ENCODE measurements around the gene UNK. TPM values are rescaled to one million over a fixed set of nuclear protein-coding genes. Genes with fewer than 3 reads are reported as not detected.
A peak's percentile ranks its signal among the peaks of the same experiment; 100 is the strongest.

Gene UNK
- total and polyA plus RNA-seq, 2 of the 13 experiments (the other 11 are each of a cell fraction or from before 2014, with no cell fraction given) = 31.6 to 33.0 TPM

DNA sequence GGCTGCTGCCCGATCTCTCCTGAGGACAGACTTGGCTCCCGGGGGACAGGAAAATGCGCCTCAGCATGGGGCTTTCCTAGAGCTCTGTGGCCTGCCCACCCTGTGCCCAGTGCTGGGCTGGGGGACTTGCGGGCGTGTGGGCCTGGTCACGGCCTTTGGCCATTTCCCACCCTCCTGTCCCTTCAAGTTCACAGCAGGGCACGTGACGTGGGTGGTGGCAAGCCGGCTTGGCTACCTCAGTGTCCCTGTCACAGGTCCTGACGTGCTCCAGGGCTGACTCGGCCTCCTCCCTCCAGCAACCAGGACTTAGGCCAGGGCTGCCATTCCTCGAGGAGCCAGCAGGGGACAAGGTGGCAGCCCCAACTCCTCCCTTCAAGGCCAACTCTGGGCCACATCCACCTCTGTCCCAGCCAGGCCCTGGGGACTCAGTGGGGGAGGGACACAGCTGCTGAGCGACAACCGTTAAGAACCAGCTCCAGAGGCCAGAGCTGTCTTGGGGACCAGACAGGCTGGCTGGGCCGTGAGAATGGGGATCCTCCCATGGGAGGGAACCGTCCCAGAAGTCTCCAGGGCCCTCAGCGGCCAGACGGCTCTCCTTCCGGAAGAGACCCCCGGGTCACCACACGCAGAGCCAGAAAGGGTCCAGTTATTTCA is 60.6 kb downstream of the UNK start (continued):
- TF ChIP-seq, protein P1, sequence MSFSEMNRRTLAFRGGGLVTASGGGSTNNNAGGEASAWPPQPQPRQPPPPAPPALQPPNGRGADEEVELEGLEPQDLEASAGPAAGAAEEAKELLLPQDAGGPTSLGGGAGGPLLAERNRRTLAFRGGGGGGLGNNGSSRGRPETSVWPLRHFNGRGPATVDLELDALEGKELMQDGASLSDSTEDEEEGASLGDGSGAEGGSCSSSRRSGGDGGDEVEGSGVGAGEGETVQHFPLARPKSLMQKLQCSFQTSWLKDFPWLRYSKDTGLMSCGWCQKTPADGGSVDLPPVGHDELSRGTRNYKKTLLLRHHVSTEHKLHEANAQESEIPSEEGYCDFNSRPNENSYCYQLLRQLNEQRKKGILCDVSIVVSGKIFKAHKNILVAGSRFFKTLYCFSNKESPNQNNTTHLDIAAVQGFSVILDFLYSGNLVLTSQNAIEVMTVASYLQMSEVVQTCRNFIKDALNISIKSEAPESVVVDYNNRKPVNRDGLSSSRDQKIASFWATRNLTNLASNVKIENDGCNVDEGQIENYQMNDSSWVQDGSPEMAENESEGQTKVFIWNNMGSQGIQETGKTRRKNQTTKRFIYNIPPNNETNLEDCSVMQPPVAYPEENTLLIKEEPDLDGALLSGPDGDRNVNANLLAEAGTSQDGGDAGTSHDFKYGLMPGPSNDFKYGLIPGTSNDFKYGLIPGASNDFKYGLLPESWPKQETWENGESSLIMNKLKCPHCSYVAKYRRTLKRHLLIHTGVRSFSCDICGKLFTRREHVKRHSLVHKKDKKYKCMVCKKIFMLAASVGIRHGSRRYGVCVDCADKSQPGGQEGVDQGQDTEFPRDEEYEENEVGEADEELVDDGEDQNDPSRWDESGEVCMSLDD (CRISPR knock-in tag; IDR thresholded peaks at IDR 0.05; ENCODE audit: borderline replicate concordance) = no peak
- TF ChIP-seq PCBP2 (optimal IDR thresholded peaks at IDR 0.05; ENCODE audit: low read depth, low read length, poor library complexity, severe bottlenecking) (no peak), NR2C2 (CRISPR knock-in tag; IDR thresholded peaks at IDR 0.05; ENCODE audit: borderline replicate concordance) (no peak), LCORL (IDR thresholded peaks at IDR 0.05) (no peak), LCORL (CRISPR knock-in tag; IDR thresholded peaks at IDR 0.05) (peak; percentile 86), TARDBP (CRISPR knock-in tag; IDR thresholded peaks at IDR 0.05) (no peak), HNRNPL (IDR thresholded peaks at IDR 0.05; ENCODE audit: low read depth, low read length) (peak; percentile 94), RELA (CRISPR knock-in tag; IDR thresholded peaks at IDR 0.05) (0 out of 2 replicates have a peak, but pooled peaks have one; percentile 32), GATAD2A (CRISPR knock-in tag; IDR thresholded peaks at IDR 0.05) (peak; percentile 78), EP300 (IDR thresholded peaks at IDR 0.05; ENCODE audit: low read depth in 2 of 2, low read length in 2 of 2) (peak in 1 of 2 experiments; percentile 31; a peak in 1 of 4 replicates), EP300 (CRISPR knock-in tag; IDR thresholded peaks at IDR 0.05; ENCODE audit: borderline replicate concordance) (0 out of 2 replicates have a peak, but pooled peaks have one; percentile 36), HNRNPK (IDR thresholded peaks at IDR 0.05; ENCODE audit: low read depth, low read length, poor library complexity, severe bottlenecking) (no peak), NCOA1 (CRISPR knock-in tag; IDR thresholded peaks at IDR 0.05) (0 out of 2 replicates have a peak, but pooled peaks have one; percentile 40), RARA (CRISPR knock-in tag; IDR thresholded peaks at IDR 0.05) (peak; percentile 65), ZNF460 (CRISPR knock-in tag; IDR thresholded peaks at IDR 0.05; ENCODE audit: borderline replicate concordance) (peak; percentile 35; the same call in 1 of the 2 replicates), ZNF878 (CRISPR knock-in tag; IDR thresholded peaks at IDR 0.05) (no peak), ZNF224 (CRISPR knock-in tag; IDR thresholded peaks at IDR 0.05) (no peak), ASH2L (IDR thresholded peaks at IDR 0.05; ENCODE audit: insufficient read length, low read depth, low read length) (no peak), CBX5 (CRISPR knock-in tag; IDR thresholded peaks at IDR 0.05; ENCODE audit: borderline replicate concordance) (peak; percentile 80; the same call in 1 of the 2 replicates), ZSCAN21 (CRISPR knock-in tag; IDR thresholded peaks at IDR 0.05; ENCODE audit: borderline replicate concordance) (no peak), ZNF672 (CRISPR knock-in tag; IDR thresholded peaks at IDR 0.05) (no peak)
- TF ChIP-seq, protein P2, sequence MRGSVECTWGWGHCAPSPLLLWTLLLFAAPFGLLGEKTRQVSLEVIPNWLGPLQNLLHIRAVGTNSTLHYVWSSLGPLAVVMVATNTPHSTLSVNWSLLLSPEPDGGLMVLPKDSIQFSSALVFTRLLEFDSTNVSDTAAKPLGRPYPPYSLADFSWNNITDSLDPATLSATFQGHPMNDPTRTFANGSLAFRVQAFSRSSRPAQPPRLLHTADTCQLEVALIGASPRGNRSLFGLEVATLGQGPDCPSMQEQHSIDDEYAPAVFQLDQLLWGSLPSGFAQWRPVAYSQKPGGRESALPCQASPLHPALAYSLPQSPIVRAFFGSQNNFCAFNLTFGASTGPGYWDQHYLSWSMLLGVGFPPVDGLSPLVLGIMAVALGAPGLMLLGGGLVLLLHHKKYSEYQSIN (CRISPR knock-in tag; IDR thresholded peaks at IDR 0.05; ENCODE audit: borderline replicate concordance) = no peak
- TF ChIP-seq, protein P3, sequence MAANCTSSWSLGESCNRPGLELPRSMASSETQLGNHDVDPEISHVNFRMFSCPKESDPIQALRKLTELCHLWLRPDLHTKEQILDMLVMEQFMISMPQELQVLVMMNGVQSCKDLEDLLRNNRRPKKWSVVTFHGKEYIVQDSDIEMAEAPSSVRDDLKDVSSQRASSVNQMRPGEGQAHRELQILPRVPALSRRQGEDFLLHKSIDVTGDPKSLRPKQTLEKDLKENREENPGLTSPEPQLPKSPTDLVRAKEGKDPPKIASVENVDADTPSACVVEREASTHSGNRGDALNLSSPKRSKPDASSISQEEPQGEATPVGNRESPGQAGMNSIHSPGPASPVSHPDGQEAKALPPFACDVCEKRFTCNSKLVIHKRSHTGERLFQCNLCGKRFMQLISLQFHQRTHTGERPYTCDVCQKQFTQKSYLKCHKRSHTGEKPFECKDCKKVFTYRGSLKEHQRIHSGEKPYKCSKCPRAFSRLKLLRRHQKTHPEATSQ (CRISPR knock-in tag; IDR thresholded peaks at IDR 0.05; ENCODE audit: borderline replicate concordance) = no peak
- TF ChIP-seq, protein P4, sequence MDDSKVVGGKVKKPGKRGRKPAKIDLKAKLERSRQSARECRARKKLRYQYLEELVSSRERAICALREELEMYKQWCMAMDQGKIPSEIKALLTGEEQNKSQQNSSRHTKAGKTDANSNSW (CRISPR knock-in tag; IDR thresholded peaks at IDR 0.05; ENCODE audit: borderline replicate concordance) = 0 out of 2 replicates have a peak, but pooled peaks have one; percentile 48

Measured in HepG2 (cell line).